Lower lobe of right lung (tissue), 2 donors: Measurements from ENCODE around the gene WBP2. TPM values are rescaled to one million over a fixed set of nuclear protein-coding genes. Genes with fewer than 3 reads are reported as not detected.

ENCODE experiments used
- ATAC-seq, 2 donors: fragments of 200-7000 bp; cut with Tn5 transposase; one replicate each; pipeline ENCODE4 v1.9.1; 2020 to 2022; ENCODE audit warnings: mild to moderate bottlenecking in 2 of 2, moderate library complexity in 2 of 2
- DNase-seq: peaks from one replicate; pipeline ENCODE4 v3.0.0-alpha.2; 2020
- H3K27ac ChIP-seq: fragments of 200-600 bp; one replicate; pipeline ENCODE4 v1.8.0; 2022
- H3K27me3 ChIP-seq: fragments of 200-600 bp; one replicate; pipeline ENCODE4 v1.8.0; 2022; ENCODE audit warnings: low read depth
- H3K36me3 ChIP-seq: fragments of 200-600 bp; one replicate; pipeline ENCODE4 v1.8.0; 2022; ENCODE audit warnings: mild to moderate bottlenecking
- H3K4me1 ChIP-seq: fragments of 200-600 bp; one replicate; pipeline ENCODE4 v1.8.0; 2022
- H3K4me3 ChIP-seq: fragments of 200-600 bp; one replicate; pipeline ENCODE4 v1.8.0; 2022; ENCODE audit warnings: mild to moderate bottlenecking
- H3K9me3 ChIP-seq: fragments of 200-600 bp; one replicate; pipeline ENCODE4 v1.8.0; 2022
- CTCF ChIP-seq: fragments of 200-600 bp; IDR thresholded peaks from one replicate; pipeline ENCODE4 v1.8.0; 2022; ENCODE audit warnings: antibody characterized with exemption, mild to moderate bottlenecking
- intact Hi-C: fragments of 100-400 bp; cut with DNase I; formaldehyde crosslinking; loops from one replicate; pipeline ENCODE4 v1.11.0; 2022
- total RNA-seq: library from RNA; stranded (reverse); fragmentation: NEBNext Ultra II Directional; extraction: Animal tissue kit (Norgen Biotek cat#: 25700); gene quantifications from one replicate; pipeline ENCODE4 v1.2.1, GENCODE V29; 2021
- donor health status: DM: no; HTN: yes; CAD: no; lungs with severe emphysema.

WBP2 gene
- total RNA-seq, 1 donor from 2014 or later: 145 TPM

GRCh38 chr17:75840799-75841164, 14.4 kb downstream of the WBP2 start:
- no peak for DNase-seq
- Histone ChIP-seq H3K4me1 (peaks cover 36% of the 10 kb centered on the region), H3K36me3 (peaks cover 34% of the 10 kb centered on the region), H3K27me3 (no peaks in the 10 kb centered on the region), H3K4me3 (no peak overlapping the region), H3K27ac (no peak overlapping the region), H3K9me3 (no peaks in the 10 kb centered on the region)
- intact Hi-C loops: no loop called here
- no peak for TF ChIP-seq CTCF
- ATAC-seq: no peak

DNA sequence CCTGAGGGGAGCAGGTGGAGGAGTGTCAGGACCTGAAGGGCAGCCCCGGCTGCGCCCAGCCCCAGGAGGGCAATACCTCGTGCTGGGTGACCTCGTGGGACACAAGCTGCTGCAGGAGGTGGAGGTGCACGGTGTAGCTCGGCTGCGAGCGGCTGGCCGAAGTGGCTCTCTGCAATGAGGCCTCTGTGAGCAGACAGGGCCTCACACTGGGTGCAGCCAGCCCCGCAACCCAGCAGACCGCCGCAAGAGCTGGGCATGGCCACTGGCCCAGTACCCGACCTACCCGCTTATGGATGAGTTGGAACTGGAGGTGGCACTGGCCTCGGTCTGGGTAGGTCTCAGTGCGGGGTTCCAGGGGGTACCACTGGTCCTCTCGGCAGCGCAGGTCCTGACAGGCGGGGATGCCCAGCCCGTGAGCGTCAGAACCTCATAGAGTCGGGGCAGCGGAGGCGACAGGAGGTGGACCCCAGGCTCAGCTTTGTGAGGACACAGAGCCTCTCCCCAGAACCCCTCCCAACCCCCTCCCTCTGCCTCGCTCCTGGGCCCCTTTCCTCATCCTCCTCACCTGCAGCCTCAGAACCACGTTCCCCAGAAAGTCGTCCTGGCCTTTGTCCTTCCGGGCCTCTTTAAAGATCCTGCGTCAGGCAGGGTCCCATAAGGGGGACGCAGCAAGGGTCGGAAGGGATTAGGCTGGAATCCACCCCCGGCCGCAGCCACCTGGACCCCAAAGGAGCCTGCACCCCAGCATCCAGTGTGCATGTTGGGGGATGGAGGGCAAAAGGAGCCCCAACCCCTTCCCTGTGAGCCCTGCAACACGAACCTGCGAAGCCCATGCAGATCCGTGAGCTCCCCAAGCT, 15.0 kb downstream of the WBP2 start:
- Histone ChIP-seq H3K4me3 (no peak overlapping the region), H3K4me1 (peaks cover 30% of the 10 kb centered on the region), H3K9me3 (no peaks in the 10 kb centered on the region), H3K36me3 (peaks cover 39% of the 10 kb centered on the region), H3K27me3 (no peaks in the 10 kb centered on the region), H3K27ac (no peak overlapping the region)
- TF ChIP-seq CTCF: no peak
- DNase-seq: no peak
- intact Hi-C loops: no loop called here
- no peak for ATAC-seq

- H3K9me3 ChIP-seq: no peaks in the 10 kb centered on the region
- no peaks in the 10 kb centered on the region for H3K27me3 ChIP-seq
- intact Hi-C loops: no loop called here
- H3K36me3 ChIP-seq: peaks cover 57% of the 10 kb centered on the region
- H3K4me1 ChIP-seq: peaks cover 13% of the 10 kb centered on the region
- H3K27ac ChIP-seq: no peak overlapping the region
- no peak for TF ChIP-seq CTCF
- DNase-seq: no peak
- H3K4me3 ChIP-seq: no peak overlapping the region
- ATAC-seq: peak; percentile 50 to 55
These were observed 16.7 kb downstream of the WBP2 start for GRCh38 chr17:75838410-75838809.

DNA sequence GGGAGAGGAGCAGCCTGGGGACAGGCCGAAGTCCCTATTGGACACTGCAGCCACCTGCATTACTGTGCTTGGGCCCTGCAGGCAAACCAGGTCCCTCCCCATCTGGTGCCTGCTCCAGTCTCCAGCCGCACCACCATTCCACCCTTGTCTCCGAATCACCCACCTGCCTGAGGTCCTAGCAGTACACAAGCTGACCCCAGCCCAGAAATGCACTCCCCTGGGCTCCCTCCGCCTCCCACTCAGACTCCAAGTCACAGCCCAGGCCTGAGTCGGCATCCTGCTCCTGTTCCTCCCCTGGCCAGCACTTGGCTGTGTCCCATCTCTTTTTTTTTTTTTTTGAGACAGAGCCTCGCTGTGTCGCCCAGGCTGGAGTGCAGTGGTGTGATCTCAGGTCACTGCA, 17.2 kb downstream of the WBP2 start:
- no peak overlapping the region for H3K27ac ChIP-seq
- H3K4me1 ChIP-seq: peaks cover 8% of the 10 kb centered on the region
- H3K4me3 ChIP-seq: no peak overlapping the region
- no peak for ATAC-seq
- H3K36me3 ChIP-seq: peaks cover 59% of the 10 kb centered on the region
- intact Hi-C loops: no loop called here
- no peaks in the 10 kb centered on the region for H3K27me3 ChIP-seq
- no peaks in the 10 kb centered on the region for H3K9me3 ChIP-seq
- no peak for TF ChIP-seq CTCF
- DNase-seq: no peak

GRCh38 chr17:75836605-75837004, 18.5 kb downstream of the WBP2 start:
- DNase-seq: no peak
- no peak for TF ChIP-seq CTCF
- peaks cover 59% of the 10 kb centered on the region for H3K36me3 ChIP-seq
- no peak for ATAC-seq
- intact Hi-C loops: no loop called here
- H3K27ac ChIP-seq: no peak overlapping the region
- no peaks in the 10 kb centered on the region for H3K27me3 ChIP-seq
- no peak overlapping the region for H3K4me3 ChIP-seq
- H3K4me1 ChIP-seq: no peaks in the 10 kb centered on the region
- no peaks in the 10 kb centered on the region for H3K9me3 ChIP-seq
